Measurements from ENCODE around the gene TRPM6.
"Not testable (repeated sequence)": the region's sequence is repeated elsewhere in the genome, so short reads cannot be mapped to it uniquely, and the experiment has no call there.

TRPM6 gene, protein sequence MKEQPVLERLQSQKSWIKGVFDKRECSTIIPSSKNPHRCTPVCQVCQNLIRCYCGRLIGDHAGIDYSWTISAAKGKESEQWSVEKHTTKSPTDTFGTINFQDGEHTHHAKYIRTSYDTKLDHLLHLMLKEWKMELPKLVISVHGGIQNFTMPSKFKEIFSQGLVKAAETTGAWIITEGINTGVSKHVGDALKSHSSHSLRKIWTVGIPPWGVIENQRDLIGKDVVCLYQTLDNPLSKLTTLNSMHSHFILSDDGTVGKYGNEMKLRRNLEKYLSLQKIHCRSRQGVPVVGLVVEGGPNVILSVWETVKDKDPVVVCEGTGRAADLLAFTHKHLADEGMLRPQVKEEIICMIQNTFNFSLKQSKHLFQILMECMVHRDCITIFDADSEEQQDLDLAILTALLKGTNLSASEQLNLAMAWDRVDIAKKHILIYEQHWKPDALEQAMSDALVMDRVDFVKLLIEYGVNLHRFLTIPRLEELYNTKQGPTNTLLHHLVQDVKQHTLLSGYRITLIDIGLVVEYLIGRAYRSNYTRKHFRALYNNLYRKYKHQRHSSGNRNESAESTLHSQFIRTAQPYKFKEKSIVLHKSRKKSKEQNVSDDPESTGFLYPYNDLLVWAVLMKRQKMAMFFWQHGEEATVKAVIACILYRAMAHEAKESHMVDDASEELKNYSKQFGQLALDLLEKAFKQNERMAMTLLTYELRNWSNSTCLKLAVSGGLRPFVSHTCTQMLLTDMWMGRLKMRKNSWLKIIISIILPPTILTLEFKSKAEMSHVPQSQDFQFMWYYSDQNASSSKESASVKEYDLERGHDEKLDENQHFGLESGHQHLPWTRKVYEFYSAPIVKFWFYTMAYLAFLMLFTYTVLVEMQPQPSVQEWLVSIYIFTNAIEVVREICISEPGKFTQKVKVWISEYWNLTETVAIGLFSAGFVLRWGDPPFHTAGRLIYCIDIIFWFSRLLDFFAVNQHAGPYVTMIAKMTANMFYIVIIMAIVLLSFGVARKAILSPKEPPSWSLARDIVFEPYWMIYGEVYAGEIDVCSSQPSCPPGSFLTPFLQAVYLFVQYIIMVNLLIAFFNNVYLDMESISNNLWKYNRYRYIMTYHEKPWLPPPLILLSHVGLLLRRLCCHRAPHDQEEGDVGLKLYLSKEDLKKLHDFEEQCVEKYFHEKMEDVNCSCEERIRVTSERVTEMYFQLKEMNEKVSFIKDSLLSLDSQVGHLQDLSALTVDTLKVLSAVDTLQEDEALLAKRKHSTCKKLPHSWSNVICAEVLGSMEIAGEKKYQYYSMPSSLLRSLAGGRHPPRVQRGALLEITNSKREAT (N-terminal part only)

GRCh38 chr9:74887041-74887980 is at the start of gene TRPM6:
TSS of gene TRPM6 (minus strand) at chr9:74887921. CDS start at chr9:74887856, 65 bp downstream.
- DNase-seq, result peak; percentile 32

GRCh38 chr9:74935008-74935407 is 47.3 kb upstream of the TRPM6 start:
- no peak for DNase-seq

DNA sequence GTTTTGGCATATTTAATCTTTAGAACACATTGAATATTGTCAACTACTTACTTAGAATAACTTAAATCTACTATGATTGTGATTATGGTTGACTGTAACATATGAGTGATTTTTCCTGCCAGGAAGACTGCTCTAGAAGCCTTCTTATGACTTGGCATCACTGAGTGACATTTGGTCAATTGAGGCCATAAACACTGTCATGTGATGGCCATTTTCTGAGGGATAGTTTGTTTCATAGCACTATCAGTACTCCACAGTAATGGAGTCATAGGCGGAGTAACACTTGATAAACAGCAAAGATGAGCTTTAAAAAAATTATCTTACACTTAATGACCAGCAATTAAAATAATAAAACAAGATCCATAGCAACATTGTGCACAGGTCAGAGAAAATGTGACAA is 34.0 kb upstream of the TRPM6 start:
- DNase-seq, result no peak

DNA sequence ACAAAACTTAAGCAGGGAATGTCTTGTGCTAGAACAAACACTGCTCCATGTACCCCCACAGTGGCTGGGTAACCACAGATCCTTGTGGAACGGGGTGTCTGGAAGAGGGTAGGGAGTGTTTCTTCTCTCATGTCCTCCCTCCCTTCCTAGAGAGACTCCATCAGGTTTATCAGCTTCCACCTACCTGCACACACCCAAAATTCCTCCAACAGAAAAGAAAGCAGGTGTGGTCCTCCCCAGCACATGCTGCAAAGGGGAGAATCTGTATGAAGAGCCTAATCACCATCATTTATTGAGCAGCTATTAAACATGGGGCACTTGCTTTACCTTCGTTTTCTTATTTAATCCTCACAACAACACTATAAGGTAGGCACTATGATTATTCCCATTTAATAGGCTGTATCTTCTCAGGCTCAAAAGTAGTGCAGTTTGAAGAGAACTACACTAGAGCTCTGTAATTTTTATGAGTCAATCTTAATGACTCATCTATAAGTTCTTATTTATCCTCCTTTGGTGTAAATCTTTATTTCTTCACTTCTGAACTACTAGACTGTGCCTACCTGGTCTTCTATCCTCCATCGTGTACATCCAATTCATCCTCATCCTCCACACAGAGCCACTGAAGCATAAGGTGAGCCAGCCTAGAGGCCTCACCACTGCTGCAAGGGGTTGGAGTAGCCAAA is 33.4 kb upstream of the TRPM6 start:
- DNase-seq, result no peak

DNA sequence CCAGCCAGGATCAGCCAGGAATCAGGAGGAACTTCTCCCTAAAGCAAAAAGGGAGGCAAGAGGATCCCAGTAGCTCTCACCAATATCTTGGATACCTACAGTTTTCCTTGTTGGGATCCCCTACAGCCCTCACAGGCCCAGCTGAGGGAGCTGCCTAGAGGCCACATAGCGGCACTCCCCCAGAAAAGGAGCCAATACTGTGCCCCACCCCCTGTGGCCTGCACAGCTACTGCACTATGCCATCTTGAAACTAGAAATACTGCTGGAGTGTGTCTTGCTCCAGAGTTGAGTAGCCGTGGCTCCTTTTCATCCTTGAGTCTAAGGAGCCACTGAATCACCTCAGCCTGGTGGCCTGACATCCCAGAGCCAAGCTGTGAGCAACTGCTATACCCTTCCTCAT is 22.3 kb upstream of the TRPM6 start:
- no peak for DNase-seq

DNA sequence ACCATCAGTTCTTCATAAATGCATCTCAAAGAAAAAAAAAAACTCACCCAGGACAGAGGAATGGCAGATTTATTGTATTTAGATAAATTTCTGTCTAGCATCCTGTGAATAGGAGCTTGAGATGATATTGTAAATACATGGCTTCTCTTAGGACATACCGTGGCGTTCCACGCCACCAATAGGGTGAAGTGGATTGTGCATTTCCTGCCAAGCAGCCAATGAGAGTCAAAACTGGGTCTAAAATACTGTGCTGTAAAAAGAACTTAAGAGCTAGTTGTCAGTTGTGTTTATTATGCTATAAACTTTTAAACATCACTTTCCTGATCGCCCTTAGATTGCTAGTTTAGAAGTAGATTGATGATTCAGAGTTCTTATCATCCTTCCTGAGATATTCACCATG is 20.9 kb upstream of the TRPM6 start:
- DNase-seq, result no peak

GRCh38 chr9:74907085-74907484 is 19.4 kb upstream of the TRPM6 start:
- no peak for DNase-seq

- DNase-seq, result no peak
Measured at GRCh38 chr9:74901001-74901400, 13.3 kb upstream of the TRPM6 start.

DNA sequence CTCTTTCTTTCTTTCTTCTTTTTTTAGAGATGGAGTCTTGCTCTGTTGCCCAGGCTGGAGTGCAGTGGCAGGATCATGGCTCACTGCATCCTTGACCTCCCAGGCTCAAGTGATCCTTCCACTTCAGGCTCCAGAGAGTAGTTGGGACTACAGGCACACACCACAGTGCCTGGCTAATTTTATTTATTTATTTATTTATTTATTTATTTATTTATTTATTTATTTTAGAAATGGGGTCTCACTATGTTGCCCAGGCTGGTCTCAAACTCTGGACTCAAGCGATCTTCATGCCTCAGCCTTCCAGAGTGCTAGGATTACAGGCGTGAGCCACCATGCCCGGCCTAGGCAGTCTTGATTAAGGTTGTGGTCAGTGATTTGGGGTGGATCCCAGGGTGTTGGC is 728 bp upstream of the TRPM6 start:
- not testable (repeated sequence) for DNase-seq

GRCh38 chr9:74887981-74888370 is 255 bp upstream of the TRPM6 start:
- no peak for DNase-seq

DNA sequence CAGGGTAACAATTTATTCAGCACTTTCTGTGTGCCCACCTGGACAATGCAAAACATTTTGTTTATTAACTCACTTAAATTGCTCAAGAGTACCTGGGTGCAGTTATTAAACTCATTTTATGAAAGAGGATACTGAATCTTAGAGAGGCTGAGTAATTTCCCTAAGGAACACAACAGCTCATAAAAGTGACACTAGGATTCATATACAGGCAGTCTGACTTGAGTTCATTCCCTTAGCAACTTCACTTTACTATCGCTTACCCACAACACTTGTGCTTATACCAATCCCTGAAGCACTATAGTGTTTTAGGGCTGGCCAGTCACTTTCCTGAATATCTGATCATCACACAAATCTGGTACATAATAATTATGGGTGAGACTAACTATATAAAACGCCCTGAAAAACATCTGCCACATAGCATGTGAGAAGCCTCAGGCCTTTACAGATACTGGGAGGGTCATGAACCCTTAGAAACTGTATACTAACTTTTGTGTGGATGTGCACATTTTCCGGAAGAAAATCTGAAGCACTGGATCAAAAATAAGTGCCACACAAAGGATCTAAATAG is 11.3 kb downstream of the TRPM6 start:
- DNase-seq, result no peak

GRCh38 chr9:74875656-74876055 is 12.1 kb downstream of the TRPM6 start:
- no peak for DNase-seq

GRCh38 chr9:74874220-74874619 is 13.5 kb downstream of the TRPM6 start:
- DNase-seq, result no peak

GRCh38 chr9:74872619-74873233 is 15.0 kb downstream of the TRPM6 start:
- no peak for DNase-seq

DNA sequence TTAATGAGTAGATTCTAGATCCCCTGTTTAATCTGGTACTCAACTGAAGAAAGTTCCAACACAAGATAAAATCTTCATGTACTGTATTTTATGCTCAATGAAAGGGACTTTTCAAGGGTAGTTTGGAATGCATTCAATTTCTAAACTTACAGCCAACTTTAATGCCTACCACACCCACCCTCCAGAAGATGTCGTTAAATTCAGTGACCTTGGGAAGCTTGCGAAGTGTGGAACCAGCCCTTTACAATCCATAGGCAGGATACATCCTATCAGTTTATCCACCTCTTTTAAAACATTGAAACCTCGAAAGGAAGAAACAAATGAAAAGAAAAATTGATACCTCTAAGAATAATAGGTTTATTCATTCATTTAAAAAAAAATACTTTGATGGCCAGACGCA is 20.2 kb downstream of the TRPM6 start:
- DNase-seq, result no peak

- no peak for DNase-seq
Measured at GRCh38 chr9:74865177-74865576, 22.5 kb downstream of the TRPM6 start.

GRCh38 chr9:74861773-74862474 is 25.8 kb downstream of the TRPM6 start:
- no peak for DNase-seq

GRCh38 chr9:74861071-74861470 is 26.6 kb downstream of the TRPM6 start:
- DNase-seq, result no peak

DNA sequence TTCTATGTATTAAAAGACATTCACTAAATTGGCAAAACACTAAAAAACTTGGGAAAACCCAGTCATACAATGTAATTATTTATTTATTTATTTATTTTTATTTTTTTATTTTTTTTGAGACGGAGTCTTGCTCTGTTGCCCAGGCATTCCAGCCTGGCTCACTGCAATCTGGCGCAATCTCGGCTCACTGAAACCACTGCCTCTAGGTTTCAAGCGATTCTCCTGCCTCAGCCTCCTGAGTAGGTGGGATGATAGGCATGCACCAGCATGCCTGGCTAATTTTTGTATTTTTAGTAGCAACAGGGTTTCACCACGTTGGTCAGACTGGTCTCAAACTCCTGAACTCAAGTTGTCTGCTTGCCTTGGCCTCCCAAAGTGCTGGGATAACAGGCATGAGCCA is 27.5 kb downstream of the TRPM6 start:
- DNase-seq, result not testable (repeated sequence)

DNA sequence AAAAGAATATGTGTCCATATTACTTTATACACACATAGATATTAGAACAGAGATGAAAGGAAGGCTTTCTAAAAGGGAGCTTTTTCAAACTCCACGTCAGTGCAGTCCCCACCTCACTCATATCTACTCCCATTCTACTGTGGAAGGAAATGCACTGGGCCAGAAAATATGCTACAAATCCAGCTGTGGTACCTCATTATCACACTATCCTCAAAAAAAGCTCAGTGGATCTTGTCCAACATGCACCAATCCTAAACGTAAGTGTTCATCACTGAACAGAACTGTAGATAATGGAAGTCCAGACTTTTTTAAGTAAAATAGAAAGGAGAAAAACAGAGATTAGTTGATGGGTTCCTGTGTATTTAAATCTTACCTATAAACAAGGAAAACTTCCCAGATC is 27.9 kb downstream of the TRPM6 start:
- DNase-seq, result no peak

All from activated T-cell treated with anti-CD3 and anti-CD28 coated beads, Interleukin-2, amount 50 U/mL, for 1 hour (primary cell).